SK-N-SH (cell line): Measurements from ENCODE around the gene TRIM44. TPM values are rescaled to one million over a fixed set of nuclear protein-coding genes. Genes with fewer than 3 reads are reported as not detected.

ENCODE experiments used
- CTCF ChIA-PET: fragments of 300-600, 350-600 bp; formaldehyde crosslinking; extraction: SDS; loops from one replicate; lab custom pipeline; 2021; lab: Yijun Ruan, JAX
- POLR2A ChIA-PET: fragments of 350-600 bp; sonication (Branson Sonifier 250); formaldehyde crosslinking; extraction: SDS; loops from one replicate; lab custom pipeline; 2020; ENCODE audit warnings: antibody characterized with exemption, inconsistent platforms; lab: Yijun Ruan, JAX
- DNase-seq: peaks from one replicate; pipeline ENCODE4 v3.0.0; 2012
- H2AFZ ChIP-seq: fragments of 200-600 bp; sonication (generic); 2 replicates; pipeline ENCODE4 v1.8.1; 2016; ENCODE audit warnings: antibody characterized with exemption, mild to moderate bottlenecking, low read depth
- H3F3A ChIP-seq: fragments of 200-600 bp; sonication (generic); replicated peaks from 2 replicates; pipeline ENCODE3; 2016; ENCODE audit warnings: antibody characterized with exemption, mild to moderate bottlenecking; ENCODE audit not compliant: insufficient read depth
- H3K27ac ChIP-seq, 2 experiments: fragments of 200-500 bp in 1 of 2; fragments of 200-600 bp in 1 of 2; sonication (Bioruptor generic) in 1 of 2; sonication (generic), shearing (Covaris generic) in 1 of 2; 2 replicates each; pipeline versions ENCODE4 v1.5.1 to v1.6.1; 2014 to 2016; ENCODE audit warnings: low read depth in 2 of 2, inconsistent platforms in 1 of 2, low read length in 1 of 2, mild to moderate bottlenecking in 1 of 2, mixed read lengths in 1 of 2
- H3K27me3 ChIP-seq: fragments of 200-600 bp; sonication (generic), shearing (Covaris generic); 2 replicates; pipeline ENCODE4 v1.6.1; 2016; ENCODE audit warnings: mixed run types; ENCODE audit not compliant: insufficient read depth
- H3K36me3 ChIP-seq, 2 experiments: fragments of 200-500 bp in 1 of 2; fragments of 200-600 bp in 1 of 2; sonication (Bioruptor generic) in 1 of 2; sonication (generic) in 1 of 2; replicated peaks in 1 of 2; 2 replicates each; pipeline versions ENCODE3 to v1.5.1; 2014 to 2016; ENCODE audit warnings: low read length in 1 of 2, mild to moderate bottlenecking in 1 of 2; ENCODE audit not compliant: insufficient read depth in 2 of 2, control insufficient read depth in 1 of 2
- H3K4me1 ChIP-seq, 2 experiments: fragments of 200-500 bp in 1 of 2; fragments of 200-600 bp in 1 of 2; sonication (Bioruptor generic) in 1 of 2; sonication (generic), shearing (Covaris generic) in 1 of 2; 2 replicates each; pipeline versions ENCODE4 v1.5.1 to v1.6.1; 2014 to 2016; ENCODE audit warnings: low read depth in 1 of 2, low read length in 1 of 2, mixed run types in 1 of 2; ENCODE audit not compliant: insufficient read depth in 2 of 2, control insufficient read depth in 1 of 2
- H3K4me2 ChIP-seq: fragments of 200-600 bp; sonication (generic), shearing (Covaris generic); 2 replicates; pipeline ENCODE4 v1.6.1; 2017; ENCODE audit warnings: mixed run types
- H3K4me3 ChIP-seq, 2 experiments: fragments of 200-500 bp in 1 of 2; fragments of 200-600 bp in 1 of 2; sonication (Bioruptor generic) in 1 of 2; sonication (generic), shearing (Covaris generic) in 1 of 2; 2 replicates each; pipeline versions ENCODE4 v1.5.1 to v1.8.1; 2014 to 2016; ENCODE audit warnings: low read depth in 2 of 2, inconsistent platforms in 1 of 2, low read length in 1 of 2, mild to moderate bottlenecking in 1 of 2, mixed read lengths in 1 of 2, moderate library complexity in 1 of 2
- H3K79me2 ChIP-seq: fragments of 200-600 bp; sonication (generic); 2 replicates; pipeline ENCODE4 v1.8.1; 2017; ENCODE audit warnings: mild to moderate bottlenecking; ENCODE audit not compliant: insufficient read depth
- H3K9ac ChIP-seq: fragments of 200-600 bp; sonication (generic); 2 replicates; pipeline ENCODE4 v1.6.1; 2017; ENCODE audit warnings: mixed run types
- H3K9me2 ChIP-seq: fragments of 200-600 bp; sonication (generic); 2 replicates; pipeline ENCODE4 v1.6.1; 2017; ENCODE audit warnings: mixed run types
- H3K9me3 ChIP-seq: fragments of 200-600 bp; sonication (generic); 2 replicates; pipeline ENCODE4 v1.6.1; 2017; ENCODE audit warnings: mixed run types, mild to moderate bottlenecking, moderate library complexity
- H4K20me1 ChIP-seq: fragments of 200-600 bp; sonication (generic); 2 replicates; pipeline ENCODE4 v1.6.1; 2017; ENCODE audit warnings: mild to moderate bottlenecking, mixed run types; ENCODE audit not compliant: insufficient read depth
- ELF1 ChIP-seq: IDR thresholded peaks from 2 replicates; pipeline ENCODE4 v1.4.0; 2012
- FOSL2 ChIP-seq: IDR thresholded peaks from 2 replicates; pipeline ENCODE4 v1.4.0; 2012; ENCODE audit warnings: low read depth, mild to moderate bottlenecking, moderate library complexity, borderline replicate concordance
- FOXM1 ChIP-seq: IDR thresholded peaks from 2 replicates; pipeline ENCODE4 v1.4.0; 2012; ENCODE audit warnings: low read depth, mild to moderate bottlenecking
- GABPA ChIP-seq: IDR thresholded peaks from 2 replicates; pipeline ENCODE4 v1.4.0; 2012; ENCODE audit warnings: low read depth, mild to moderate bottlenecking
- GATA2 ChIP-seq: sonication (generic); formaldehyde crosslinking; IDR thresholded peaks from 2 replicates; pipeline ENCODE4 v1.5.0; 2020; ENCODE audit warnings: mild to moderate bottlenecking, missing genetic modification reagents
- JUND ChIP-seq: IDR thresholded peaks from 2 replicates; pipeline ENCODE4 v1.4.0; 2012
- MEF2A ChIP-seq: IDR thresholded peaks from 2 replicates; pipeline ENCODE4 v1.4.0; 2012; ENCODE audit warnings: low read depth, borderline replicate concordance
- MXI1 ChIP-seq: IDR thresholded peaks from 2 replicates; pipeline ENCODE4 v1.6.1; 2012; ENCODE audit warnings: mild to moderate bottlenecking, low read depth, low read length, improper control_type of control experiment
- NFIC ChIP-seq: IDR thresholded peaks from 2 replicates; pipeline ENCODE4 v1.4.0; 2012; ENCODE audit warnings: borderline replicate concordance
- NRF1 ChIP-seq: IDR thresholded peaks from 2 replicates; pipeline ENCODE4 v1.6.1; 2012; ENCODE audit warnings: low read depth, mild to moderate bottlenecking, low read length
- POLR2AphosphoS5 ChIP-seq: IDR thresholded peaks from 2 replicates; pipeline ENCODE4 v1.6.1; 2012; ENCODE audit warnings: low read depth, low read length
- RAD21 ChIP-seq: IDR thresholded peaks from 2 replicates; pipeline ENCODE4 v1.6.1; 2012; ENCODE audit warnings: mild to moderate bottlenecking, low read length
- RFX5 ChIP-seq: IDR thresholded peaks from 2 replicates; pipeline ENCODE4 v1.6.1; 2012; ENCODE audit warnings: mild to moderate bottlenecking, improper control_type of control experiment, low read length
- SIN3A ChIP-seq: IDR thresholded peaks from 2 replicates; pipeline ENCODE4 v1.6.1; 2012; ENCODE audit warnings: low read depth, mild to moderate bottlenecking, low read length, moderate library complexity, borderline replicate concordance
- SMC3 ChIP-seq: IDR thresholded peaks from 2 replicates; pipeline ENCODE4 v1.6.1; 2012; ENCODE audit warnings: low read depth, low read length, improper control_type of control experiment
- WGBS: methylation state at CpG from one replicate; pipeline ENCODE4 v1.1.6; 2017; ENCODE audit warnings: low lambda C conversion rate; 5-methylcytosine and 5-hydroxymethylcytosine counted together
- polyA plus RNA-seq, 3 experiments: library from polyadenylated mRNA; depleted of rRNA; stranded (reverse); fragments of >200 nt; gene quantifications; 2 replicates each; pipeline ENCODE4 v1.2.3, GENCODE V29; 2012
- TF ChIP-seq, protein P1 (sequence below): IDR thresholded peaks from 2 replicates; pipeline ENCODE4 v1.4.0; 2012; ENCODE audit warnings: low read depth
- TF ChIP-seq, protein P2 (sequence below): IDR thresholded peaks from 2 replicates; pipeline ENCODE4 v1.4.0; 2012; ENCODE audit warnings: low read depth, borderline replicate concordance
- TF ChIP-seq, protein P3 (sequence below): fragments of 150-350 bp; IDR thresholded peaks from 2 replicates; pipeline ENCODE4 v1.6.1; 2016; ENCODE audit warnings: mild to moderate bottlenecking, low read depth, low read length

Gene TRIM44
- polyA plus RNA-seq, 1 of the 3 experiments (the other 2 are of a cell fraction), result 34.1 TPM

DNA sequence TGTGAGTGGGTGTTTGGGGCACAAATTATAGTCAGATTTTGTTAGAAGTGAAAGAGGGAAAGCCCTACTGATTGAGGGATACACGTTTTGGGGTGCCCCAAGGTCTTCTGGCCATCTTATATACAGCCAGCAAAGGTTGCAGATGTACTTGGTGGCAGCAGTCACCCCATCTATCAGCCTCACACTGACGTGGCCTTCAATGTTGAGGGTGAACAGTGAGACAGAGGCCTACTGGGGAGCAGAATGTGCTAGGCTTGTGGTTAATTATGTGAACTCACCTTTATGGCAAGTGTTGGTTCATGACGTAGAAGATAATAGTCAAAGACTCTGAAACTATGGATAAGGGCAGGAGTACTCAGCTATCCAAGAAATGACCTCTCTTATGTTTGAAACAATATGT, 121.2 kb downstream of the TRIM44 start:
- Histone ChIP-seq H3K9me2 (no peaks in the 10 kb centered on the region), H3K27ac (no peak overlapping the region), H4K20me1 (no peaks in the 10 kb centered on the region; the same call in 1 of the 2 replicates), H2AFZ (no peak overlapping the region), H3K9me3 (0 out of 2 replicates have a peak, but pooled peaks cover 7% of the 10 kb centered on the region), H3K4me1 (peaks cover 31 to 35% of the 10 kb centered on the region in 2 experiments; a peak in 3 of 4 replicates), H3K9ac (no peak overlapping the region), H3F3A (peaks cover 16% of the 10 kb centered on the region), H3K79me2 (peaks cover 28% of the 10 kb centered on the region), H3K4me3 (no peak overlapping the region), H3K36me3 (peaks cover 0 to 3% of the 10 kb centered on the region in 2 experiments)
- ChIA-PET POLR2A (no interaction called here), CTCF (no interaction called here)
- no peak for TF ChIP-seq JUND
- no peak for TF ChIP-seq FOXM1
- TF ChIP-seq MEF2A, result no peak
- no peak for TF ChIP-seq RFX5
- TF ChIP-seq GATA2 (CRISPR knock-in tag), result no peak
- TF ChIP-seq NFIC, result no peak
- no peak for TF ChIP-seq SIN3A
- no peak for TF ChIP-seq MXI1
- no peak for TF ChIP-seq SMC3
- no peak for TF ChIP-seq GABPA
- TF ChIP-seq RAD21, result no peak
- TF ChIP-seq POLR2AphosphoS5, result no peak
- no peak for TF ChIP-seq ELF1
- no peak for TF ChIP-seq FOSL2
- TF ChIP-seq, all 33 proteins: peak for 0
- WGBS, result 96% methylated on average over 3 of the region's 3 CpGs
- Histone ChIP-seq H3K27me3 (no peaks in the 10 kb centered on the region), H3K4me2 (no peak overlapping the region)
- no peak for DNase-seq

DNA sequence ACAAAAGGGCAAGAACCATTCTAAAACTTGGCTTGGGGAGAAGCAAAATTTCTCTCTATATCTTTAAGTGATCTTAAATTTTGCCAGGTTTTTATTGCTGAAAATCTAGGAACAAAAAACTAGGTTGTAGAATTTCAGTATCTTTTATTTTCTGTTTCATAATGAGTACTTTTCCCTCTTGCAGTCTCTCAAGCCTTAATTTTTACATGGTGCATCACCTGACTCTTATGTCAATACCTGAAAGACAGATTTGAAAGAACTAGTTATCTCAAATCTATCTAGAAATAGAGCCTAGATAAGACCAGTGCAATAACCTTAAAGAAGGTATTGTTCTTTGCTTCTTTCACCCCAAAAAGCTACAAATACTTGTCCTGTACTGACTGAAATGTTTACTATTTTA, 122.1 kb downstream of the TRIM44 start:
- CTCF ChIA-PET, result interaction anchor here (1.2 kb wide), 1 partner anchor 37 kb away, joined by 4 read pairs; no protein-coding TSS in a partner anchor
- no peak overlapping the region for H3K9ac ChIP-seq
- H3K36me3 ChIP-seq, result peaks cover 0 to 3% of the 10 kb centered on the region in 2 experiments
- no peak overlapping the region for H2AFZ ChIP-seq
- 0 out of 2 replicates have a peak, but pooled peaks cover 2% of the 10 kb centered on the region for H3K9me3 ChIP-seq
- H3K4me2 ChIP-seq, result no peak overlapping the region
- POLR2A ChIA-PET, result no interaction called here
- H3K79me2 ChIP-seq, result peaks cover 21% of the 10 kb centered on the region
- no peaks in the 10 kb centered on the region for H3K27me3 ChIP-seq
- H3K4me3 ChIP-seq, result no peak overlapping the region
- H4K20me1 ChIP-seq, result no peaks in the 10 kb centered on the region; the same call in 1 of the 2 replicates
- no peak for DNase-seq
- peaks cover 16% of the 10 kb centered on the region for H3F3A ChIP-seq
- no peaks in the 10 kb centered on the region for H3K9me2 ChIP-seq
- no peak overlapping the region for H3K27ac ChIP-seq
- TF ChIP-seq JUND, result no peak
- TF ChIP-seq, protein P1, sequence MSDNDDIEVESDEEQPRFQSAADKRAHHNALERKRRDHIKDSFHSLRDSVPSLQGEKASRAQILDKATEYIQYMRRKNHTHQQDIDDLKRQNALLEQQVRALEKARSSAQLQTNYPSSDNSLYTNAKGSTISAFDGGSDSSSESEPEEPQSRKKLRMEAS, result no peak
- TF ChIP-seq MEF2A, result no peak
- TF ChIP-seq, protein P2, sequence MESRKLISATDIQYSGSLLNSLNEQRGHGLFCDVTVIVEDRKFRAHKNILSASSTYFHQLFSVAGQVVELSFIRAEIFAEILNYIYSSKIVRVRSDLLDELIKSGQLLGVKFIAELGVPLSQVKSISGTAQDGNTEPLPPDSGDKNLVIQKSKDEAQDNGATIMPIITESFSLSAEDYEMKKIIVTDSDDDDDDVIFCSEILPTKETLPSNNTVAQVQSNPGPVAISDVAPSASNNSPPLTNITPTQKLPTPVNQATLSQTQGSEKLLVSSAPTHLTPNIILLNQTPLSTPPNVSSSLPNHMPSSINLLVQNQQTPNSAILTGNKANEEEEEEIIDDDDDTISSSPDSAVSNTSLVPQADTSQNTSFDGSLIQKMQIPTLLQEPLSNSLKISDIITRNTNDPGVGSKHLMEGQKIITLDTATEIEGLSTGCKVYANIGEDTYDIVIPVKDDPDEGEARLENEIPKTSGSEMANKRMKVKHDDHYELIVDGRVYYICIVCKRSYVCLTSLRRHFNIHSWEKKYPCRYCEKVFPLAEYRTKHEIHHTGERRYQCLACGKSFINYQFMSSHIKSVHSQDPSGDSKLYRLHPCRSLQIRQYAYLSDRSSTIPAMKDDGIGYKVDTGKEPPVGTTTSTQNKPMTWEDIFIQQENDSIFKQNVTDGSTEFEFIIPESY, result no peak
- TF ChIP-seq, protein P3, sequence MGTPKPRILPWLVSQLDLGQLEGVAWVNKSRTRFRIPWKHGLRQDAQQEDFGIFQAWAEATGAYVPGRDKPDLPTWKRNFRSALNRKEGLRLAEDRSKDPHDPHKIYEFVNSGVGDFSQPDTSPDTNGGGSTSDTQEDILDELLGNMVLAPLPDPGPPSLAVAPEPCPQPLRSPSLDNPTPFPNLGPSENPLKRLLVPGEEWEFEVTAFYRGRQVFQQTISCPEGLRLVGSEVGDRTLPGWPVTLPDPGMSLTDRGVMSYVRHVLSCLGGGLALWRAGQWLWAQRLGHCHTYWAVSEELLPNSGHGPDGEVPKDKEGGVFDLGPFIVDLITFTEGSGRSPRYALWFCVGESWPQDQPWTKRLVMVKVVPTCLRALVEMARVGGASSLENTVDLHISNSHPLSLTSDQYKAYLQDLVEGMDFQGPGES, result no peak
- no peak for TF ChIP-seq NRF1
- TF ChIP-seq, all 33 proteins: peak for 0
- peaks cover 31 to 35% of the 10 kb centered on the region in 2 experiments; a peak in 3 of 4 replicates for H3K4me1 ChIP-seq
